GM12878 (cell line): ENCODE results near the gene PPP3CA. TPM values are rescaled to one million over a fixed set of nuclear protein-coding genes. Genes with fewer than 3 reads are reported as not detected.

Experiments used
- ATAC-seq: fragments of 200-7000 bp; cut with Tn5 transposase; 3 replicates; pipeline ENCODE4 v1.9.1; 2020; ENCODE audit warnings: mild to moderate bottlenecking, moderate library complexity
- BruUV-seq: library from RNA; stranded (reverse); fragments of 400-500 nt; replicated peaks from 2 replicates; lab custom pipeline; 2021; lab: Mats Ljungman, UMichigan
- CTCF ChIA-PET: fragments of 300-600 bp; sonication (Branson Sonifier 250); formaldehyde crosslinking; extraction: SDS; loops from one replicate; lab custom pipeline; 2021; ENCODE audit warnings: inconsistent platforms; lab: Yijun Ruan, JAX
- POLR2A ChIA-PET: fragments of 350-600 bp; formaldehyde crosslinking; extraction: SDS; loops from one replicate; lab custom pipeline; 2021; ENCODE audit warnings: inconsistent platforms; lab: Charles Lee
- RAD21 ChIA-PET: fragments of 300-600 bp; sonication (Branson Sonifier 250); formaldehyde crosslinking; loops from one replicate; lab custom pipeline; 2023; ENCODE audit warnings: antibody characterized with exemption; ENCODE audit not compliant: unreplicated experiment; lab: Charles Lee
- SMC1A ChIA-PET: fragments of 300-600 bp; sonication (Branson Sonifier 250); formaldehyde crosslinking; loops from one replicate; lab custom pipeline; 2023; ENCODE audit not compliant: unreplicated experiment, uncharacterized antibody; lab: Charles Lee
- DNase-seq: peaks from one replicate; pipeline ENCODE4 v3.0.0-alpha.2; 2011; ENCODE audit warnings: low read depth, low spot score
- FAIRE-seq: peaks from 3 replicates; lab custom pipeline; 2011; peaks lifted over from hg19 to GRCh38; lab: Jason Lieb, UNC
- H2AFZ ChIP-seq: 2 replicates; pipeline ENCODE4 v1.6.0; 2011; ENCODE audit warnings: low read depth, low read length, control low read depth; ENCODE audit not compliant: control insufficient read depth
- H3K27ac ChIP-seq: 2 replicates; pipeline ENCODE4 v1.5.1; 2011; ENCODE audit warnings: control low read depth; ENCODE audit not compliant: control insufficient read depth, insufficient read depth
- H3K27me3 ChIP-seq, 2 experiments: replicated peaks in 1 of 2; 2 replicates each; pipeline versions ENCODE4 v1.6.0 to v1.6.1; 2011; ENCODE audit warnings: low read length in 1 of 2; ENCODE audit not compliant: control insufficient read depth in 2 of 2, insufficient read depth in 2 of 2
- H3K36me3 ChIP-seq, 2 experiments: 2 replicates each; pipeline ENCODE4 v1.5.1; 2011; ENCODE audit warnings: low read length in 1 of 2; ENCODE audit not compliant: control insufficient read depth in 2 of 2, insufficient read depth in 2 of 2
- H3K4me1 ChIP-seq: 2 replicates; pipeline ENCODE4 v1.6.1; 2011; ENCODE audit warnings: mild to moderate bottlenecking, low read length, moderate library complexity, mixed read lengths; ENCODE audit not compliant: control insufficient read depth, insufficient read depth
- H3K4me2 ChIP-seq: 2 replicates; pipeline ENCODE4 v1.6.0; 2011; ENCODE audit warnings: control low read depth; ENCODE audit not compliant: control insufficient read depth, insufficient read depth
- H3K4me3 ChIP-seq: fragments of 200-600 bp; sonication (generic); 2 replicates; pipeline ENCODE4 v1.5.1; 2016
- H3K79me2 ChIP-seq: 2 replicates; pipeline ENCODE4 v1.6.0; 2011; ENCODE audit warnings: low read length; ENCODE audit not compliant: control insufficient read depth, insufficient read depth
- H3K9ac ChIP-seq: 2 replicates; pipeline ENCODE4 v1.8.0; 2011; ENCODE audit warnings: low read length, control low read depth, mixed read lengths; ENCODE audit not compliant: control insufficient read depth, insufficient read depth
- H3K9me3 ChIP-seq: replicated peaks from 3 replicates; pipeline ENCODE4 v1.5.1; 2011; ENCODE audit warnings: mild to moderate bottlenecking, low read length; ENCODE audit not compliant: control insufficient read depth, insufficient read depth
- H4K20me1 ChIP-seq: 2 replicates; pipeline ENCODE4 v1.6.0; 2011; ENCODE audit not compliant: control insufficient read depth, insufficient read depth
- ATF7 ChIP-seq: fragments of 450-650 bp; IDR thresholded peaks from 2 replicates; pipeline ENCODE4 v1.6.1; 2016; ENCODE audit warnings: low read depth, mild to moderate bottlenecking
- BHLHE40 ChIP-seq, 2 experiments: fragments of 450-650 bp in 1 of 2; IDR thresholded peaks; 2 replicates each; pipeline ENCODE4 v1.6.1; 2011 to 2017; ENCODE audit warnings: low read depth in 2 of 2, borderline replicate concordance in 1 of 2, improper control_type of control experiment in 1 of 2, low read length in 1 of 2, mild to moderate bottlenecking in 1 of 2
- BMI1 ChIP-seq: fragments of 450-650 bp; IDR thresholded peaks from 2 replicates; pipeline ENCODE4 v1.6.1; 2016; ENCODE audit warnings: mild to moderate bottlenecking, moderate library complexity, borderline replicate concordance
- GATAD2B ChIP-seq: fragments of 450-650 bp; conservative IDR thresholded peaks from 2 replicates; pipeline ENCODE4 v1.6.1; 2017; ENCODE audit warnings: low read depth, mild to moderate bottlenecking, moderate library complexity
- JUND ChIP-seq: IDR thresholded peaks from 2 replicates; pipeline ENCODE4 v1.6.1; 2012; ENCODE audit warnings: low read depth, mild to moderate bottlenecking, low read length, improper control_type of control experiment, moderate library complexity
- RCOR1 ChIP-seq: conservative IDR thresholded peaks from 2 replicates; pipeline ENCODE4 v1.6.1; 2012; ENCODE audit warnings: low read depth, low read length, improper control_type of control experiment
- SP1 ChIP-seq: IDR thresholded peaks from one replicate; pipeline ENCODE4 v1.6.1; 2011; ENCODE audit warnings: low read depth, low read length
- STAT3 ChIP-seq: IDR thresholded peaks from 2 replicates; pipeline ENCODE4 v1.6.1; 2011; ENCODE audit warnings: low read depth, low read length, improper control_type of control experiment
- TARDBP ChIP-seq: IDR thresholded peaks from 2 replicates; pipeline ENCODE4 v1.6.1; 2016; ENCODE audit warnings: borderline replicate concordance
- TCF7 ChIP-seq: IDR thresholded peaks from 2 replicates; pipeline ENCODE4 v1.6.1; 2014; ENCODE audit warnings: antibody characterized with exemption, borderline replicate concordance
- ZNF274 ChIP-seq: IDR thresholded peaks from one replicate; pipeline ENCODE4 v1.8.0; 2011; ENCODE audit not compliant: insufficient read length, insufficient read depth
- ZNF622 ChIP-seq: fragments of 450-650 bp; IDR thresholded peaks from 2 replicates; pipeline ENCODE4 v1.6.1; 2017; ENCODE audit warnings: mild to moderate bottlenecking, inconsistent platforms
- WGBS: methylation state at CpG from one replicate; pipeline ENCODE4 v1.1.6; 2016; ENCODE audit warnings: low lambda C conversion rate; ENCODE audit not compliant: insufficient replicate concordance, insufficient coverage; ENCODE audit errors: missing lambda C conversion rate; 5-methylcytosine and 5-hydroxymethylcytosine counted together
- in situ Hi-C: fragments of 300-500 bp; cut with MboI; formaldehyde crosslinking; loops from 9 replicates; pipeline ENCODE4 v1.14.3; 2018; ENCODE audit warnings: mixed read lengths
- intact Hi-C: fragments of 100-400 bp; cut with micrococcal nuclease; formaldehyde crosslinking; loops from one replicate; pipeline ENCODE4 v1.14.2; 2022; ENCODE audit not compliant: unreplicated experiment
- polyA plus RNA-seq, 11 experiments: library from polyadenylated mRNA; depleted of rRNA in 4 of 11; unstranded in 6 of 11; stranded (reverse) in 5 of 11; fragments of >200 nt; fragmentation: Nextera tagmentation in 4 of 11; fragmentation: Illumina TruSeq in 1 of 11; extraction: Ambion mirVana in 4 of 11; extraction: Trizol in 1 of 11; gene quantifications; 1 replicate in 1 of 11; 2 replicates in 10 of 11; pipeline versions ENCODE4 v1.2.1 to v1.2.3, GENCODE V29; 2011 to 2016; ENCODE audit warnings: inconsistent platforms in 2 of 11, missing spikeins in 2 of 11, low read depth in 1 of 11
- total RNA-seq, 4 experiments: library from RNA; depleted of rRNA in 3 of 4; stranded (reverse); fragments of >200 nt in 3 of 4; fragmentation: Illumina TruSeq in 1 of 4; extraction: Trizol in 1 of 4; gene quantifications; 2 replicates each; pipeline versions ENCODE4 v1.2.1 to v1.2.3, GENCODE V29; 2013 to 2021
- TF ChIP-seq, protein P1 (sequence below): IDR thresholded peaks from 2 replicates; pipeline ENCODE4 v1.6.1; 2012; ENCODE audit warnings: mild to moderate bottlenecking, low read depth, low read length
- TF ChIP-seq, protein P2 (sequence below): IDR thresholded peaks from 2 replicates; pipeline ENCODE4 v1.6.1; 2012; ENCODE audit warnings: low read length, inconsistent platforms
- TF ChIP-seq, protein P3 (sequence below): fragments of 450-650 bp; IDR thresholded peaks from 2 replicates; pipeline ENCODE4 v1.6.1; 2017; ENCODE audit warnings: mild to moderate bottlenecking, moderate library complexity
- TF ChIP-seq, protein P4 (sequence below): IDR thresholded peaks from 2 replicates; pipeline ENCODE4 v1.6.1; 2011; ENCODE audit warnings: borderline replicate concordance, low read depth, mild to moderate bottlenecking, moderate library complexity, mixed read lengths, low read length; ENCODE audit not compliant: insufficient read depth; ENCODE audit errors: extremely low read length

Gene PPP3CA
- total and polyA plus RNA-seq, 10 of the 15 experiments (the other 5 are each of a cell fraction or from before 2014, with no cell fraction given): 0.33 to 9.0 (median 1.0) TPM

DNA sequence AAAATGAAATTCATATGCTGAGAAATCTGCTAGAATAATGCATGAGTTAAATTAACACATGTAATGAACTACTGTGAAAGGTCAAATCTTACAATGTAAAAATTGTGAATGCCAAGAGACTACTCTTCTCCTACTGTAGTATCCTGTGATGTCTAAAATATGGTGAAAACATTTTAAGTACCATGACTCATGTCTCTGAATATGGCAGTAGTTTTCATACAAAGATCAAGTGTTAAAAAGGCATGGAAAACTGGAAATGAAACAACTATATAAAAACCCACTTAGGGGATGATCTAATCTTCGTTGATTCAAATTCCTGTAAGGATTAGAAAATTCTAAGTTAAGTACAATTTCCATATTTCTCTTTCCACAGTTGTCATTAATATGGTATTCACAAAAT lies 221.3 kb downstream of the PPP3CA start:
- BruUV-seq: no TSS peak
- Histone ChIP-seq H3K9ac (no peak overlapping the region), H3K4me3 (no peak overlapping the region), H3K4me1 (no peaks in the 10 kb centered on the region; the same call in 1 of the 2 replicates), H3K4me2 (no peak overlapping the region), H3K36me3 (no peaks in the 10 kb centered on the region), H3K79me2 (no peaks in the 10 kb centered on the region), H2AFZ (no peak overlapping the region), H3K27me3 (no peaks in the 10 kb centered on the region), H4K20me1 (no peaks in the 10 kb centered on the region), H3K9me3 (no peaks in the 10 kb centered on the region; the same call in 2 of the 3 replicates), H3K27ac (no peak overlapping the region)
- POLR2A ChIA-PET: no interaction called here
- intact Hi-C loops: no loop called here
- RAD21 ChIA-PET: no interaction called here
- FAIRE-seq (no peak), ATAC-seq (no peak), DNase-seq (no peak)
- WGBS: 85% methylated on average over 1 of the region's 1 CpG
- CTCF ChIA-PET: no interaction called here
- SMC1A ChIA-PET: no interaction called here
- in situ Hi-C loops: no loop called here
- TF ChIP-seq ZNF274 (no peak), STAT3 (no peak), JUND (no peak), ATF7 (no peak), TARDBP (no peak), BMI1 (no peak), ZNF622 (no peak), RCOR1 (no peak), SP1 (no peak), GATAD2B (no peak), BHLHE40 (IDR thresholded peaks at IDR 0.05; ENCODE audit: borderline replicate concordance in 1 of 2, low read depth in 2 of 2, low read length in 1 of 2) (no peak), TCF7 (no peak)
- TF ChIP-seq, protein P1, sequence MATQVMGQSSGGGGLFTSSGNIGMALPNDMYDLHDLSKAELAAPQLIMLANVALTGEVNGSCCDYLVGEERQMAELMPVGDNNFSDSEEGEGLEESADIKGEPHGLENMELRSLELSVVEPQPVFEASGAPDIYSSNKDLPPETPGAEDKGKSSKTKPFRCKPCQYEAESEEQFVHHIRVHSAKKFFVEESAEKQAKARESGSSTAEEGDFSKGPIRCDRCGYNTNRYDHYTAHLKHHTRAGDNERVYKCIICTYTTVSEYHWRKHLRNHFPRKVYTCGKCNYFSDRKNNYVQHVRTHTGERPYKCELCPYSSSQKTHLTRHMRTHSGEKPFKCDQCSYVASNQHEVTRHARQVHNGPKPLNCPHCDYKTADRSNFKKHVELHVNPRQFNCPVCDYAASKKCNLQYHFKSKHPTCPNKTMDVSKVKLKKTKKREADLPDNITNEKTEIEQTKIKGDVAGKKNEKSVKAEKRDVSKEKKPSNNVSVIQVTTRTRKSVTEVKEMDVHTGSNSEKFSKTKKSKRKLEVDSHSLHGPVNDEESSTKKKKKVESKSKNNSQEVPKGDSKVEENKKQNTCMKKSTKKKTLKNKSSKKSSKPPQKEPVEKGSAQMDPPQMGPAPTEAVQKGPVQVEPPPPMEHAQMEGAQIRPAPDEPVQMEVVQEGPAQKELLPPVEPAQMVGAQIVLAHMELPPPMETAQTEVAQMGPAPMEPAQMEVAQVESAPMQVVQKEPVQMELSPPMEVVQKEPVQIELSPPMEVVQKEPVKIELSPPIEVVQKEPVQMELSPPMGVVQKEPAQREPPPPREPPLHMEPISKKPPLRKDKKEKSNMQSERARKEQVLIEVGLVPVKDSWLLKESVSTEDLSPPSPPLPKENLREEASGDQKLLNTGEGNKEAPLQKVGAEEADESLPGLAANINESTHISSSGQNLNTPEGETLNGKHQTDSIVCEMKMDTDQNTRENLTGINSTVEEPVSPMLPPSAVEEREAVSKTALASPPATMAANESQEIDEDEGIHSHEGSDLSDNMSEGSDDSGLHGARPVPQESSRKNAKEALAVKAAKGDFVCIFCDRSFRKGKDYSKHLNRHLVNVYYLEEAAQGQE: no peak
- TF ChIP-seq, protein P2, sequence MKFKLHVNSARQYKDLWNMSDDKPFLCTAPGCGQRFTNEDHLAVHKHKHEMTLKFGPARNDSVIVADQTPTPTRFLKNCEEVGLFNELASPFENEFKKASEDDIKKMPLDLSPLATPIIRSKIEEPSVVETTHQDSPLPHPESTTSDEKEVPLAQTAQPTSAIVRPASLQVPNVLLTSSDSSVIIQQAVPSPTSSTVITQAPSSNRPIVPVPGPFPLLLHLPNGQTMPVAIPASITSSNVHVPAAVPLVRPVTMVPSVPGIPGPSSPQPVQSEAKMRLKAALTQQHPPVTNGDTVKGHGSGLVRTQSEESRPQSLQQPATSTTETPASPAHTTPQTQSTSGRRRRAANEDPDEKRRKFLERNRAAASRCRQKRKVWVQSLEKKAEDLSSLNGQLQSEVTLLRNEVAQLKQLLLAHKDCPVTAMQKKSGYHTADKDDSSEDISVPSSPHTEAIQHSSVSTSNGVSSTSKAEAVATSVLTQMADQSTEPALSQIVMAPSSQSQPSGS: no peak
- TF ChIP-seq, protein P3, sequence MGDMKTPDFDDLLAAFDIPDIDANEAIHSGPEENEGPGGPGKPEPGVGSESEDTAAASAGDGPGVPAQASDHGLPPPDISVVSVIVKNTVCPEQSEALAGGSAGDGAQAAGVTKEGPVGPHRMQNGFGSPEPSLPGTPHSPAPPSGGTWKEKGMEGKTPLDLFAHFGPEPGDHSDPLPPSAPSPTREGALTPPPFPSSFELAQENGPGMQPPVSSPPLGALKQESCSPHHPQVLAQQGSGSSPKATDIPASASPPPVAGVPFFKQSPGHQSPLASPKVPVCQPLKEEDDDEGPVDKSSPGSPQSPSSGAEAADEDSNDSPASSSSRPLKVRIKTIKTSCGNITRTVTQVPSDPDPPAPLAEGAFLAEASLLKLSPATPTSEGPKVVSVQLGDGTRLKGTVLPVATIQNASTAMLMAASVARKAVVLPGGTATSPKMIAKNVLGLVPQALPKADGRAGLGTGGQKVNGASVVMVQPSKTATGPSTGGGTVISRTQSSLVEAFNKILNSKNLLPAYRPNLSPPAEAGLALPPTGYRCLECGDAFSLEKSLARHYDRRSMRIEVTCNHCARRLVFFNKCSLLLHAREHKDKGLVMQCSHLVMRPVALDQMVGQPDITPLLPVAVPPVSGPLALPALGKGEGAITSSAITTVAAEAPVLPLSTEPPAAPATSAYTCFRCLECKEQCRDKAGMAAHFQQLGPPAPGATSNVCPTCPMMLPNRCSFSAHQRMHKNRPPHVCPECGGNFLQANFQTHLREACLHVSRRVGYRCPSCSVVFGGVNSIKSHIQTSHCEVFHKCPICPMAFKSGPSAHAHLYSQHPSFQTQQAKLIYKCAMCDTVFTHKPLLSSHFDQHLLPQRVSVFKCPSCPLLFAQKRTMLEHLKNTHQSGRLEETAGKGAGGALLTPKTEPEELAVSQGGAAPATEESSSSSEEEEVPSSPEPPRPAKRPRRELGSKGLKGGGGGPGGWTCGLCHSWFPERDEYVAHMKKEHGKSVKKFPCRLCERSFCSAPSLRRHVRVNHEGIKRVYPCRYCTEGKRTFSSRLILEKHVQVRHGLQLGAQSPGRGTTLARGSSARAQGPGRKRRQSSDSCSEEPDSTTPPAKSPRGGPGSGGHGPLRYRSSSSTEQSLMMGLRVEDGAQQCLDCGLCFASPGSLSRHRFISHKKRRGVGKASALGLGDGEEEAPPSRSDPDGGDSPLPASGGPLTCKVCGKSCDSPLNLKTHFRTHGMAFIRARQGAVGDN: no peak
- TF ChIP-seq, protein P4, sequence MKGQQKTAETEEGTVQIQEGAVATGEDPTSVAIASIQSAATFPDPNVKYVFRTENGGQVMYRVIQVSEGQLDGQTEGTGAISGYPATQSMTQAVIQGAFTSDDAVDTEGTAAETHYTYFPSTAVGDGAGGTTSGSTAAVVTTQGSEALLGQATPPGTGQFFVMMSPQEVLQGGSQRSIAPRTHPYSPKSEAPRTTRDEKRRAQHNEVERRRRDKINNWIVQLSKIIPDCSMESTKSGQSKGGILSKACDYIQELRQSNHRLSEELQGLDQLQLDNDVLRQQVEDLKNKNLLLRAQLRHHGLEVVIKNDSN: no peak
